UCSD-AML1 (cell line): Measurements from ENCODE around the gene COL27A1.
A peak's percentile ranks its signal among the peaks of the same experiment; 100 is the strongest.

Experiments used
- DNase-seq: peaks from one replicate; lab custom pipeline; 2025; ENCODE audit not compliant: unreplicated experiment; lab: John Stamatoyannopoulos, UW

COL27A1 gene

DNA sequence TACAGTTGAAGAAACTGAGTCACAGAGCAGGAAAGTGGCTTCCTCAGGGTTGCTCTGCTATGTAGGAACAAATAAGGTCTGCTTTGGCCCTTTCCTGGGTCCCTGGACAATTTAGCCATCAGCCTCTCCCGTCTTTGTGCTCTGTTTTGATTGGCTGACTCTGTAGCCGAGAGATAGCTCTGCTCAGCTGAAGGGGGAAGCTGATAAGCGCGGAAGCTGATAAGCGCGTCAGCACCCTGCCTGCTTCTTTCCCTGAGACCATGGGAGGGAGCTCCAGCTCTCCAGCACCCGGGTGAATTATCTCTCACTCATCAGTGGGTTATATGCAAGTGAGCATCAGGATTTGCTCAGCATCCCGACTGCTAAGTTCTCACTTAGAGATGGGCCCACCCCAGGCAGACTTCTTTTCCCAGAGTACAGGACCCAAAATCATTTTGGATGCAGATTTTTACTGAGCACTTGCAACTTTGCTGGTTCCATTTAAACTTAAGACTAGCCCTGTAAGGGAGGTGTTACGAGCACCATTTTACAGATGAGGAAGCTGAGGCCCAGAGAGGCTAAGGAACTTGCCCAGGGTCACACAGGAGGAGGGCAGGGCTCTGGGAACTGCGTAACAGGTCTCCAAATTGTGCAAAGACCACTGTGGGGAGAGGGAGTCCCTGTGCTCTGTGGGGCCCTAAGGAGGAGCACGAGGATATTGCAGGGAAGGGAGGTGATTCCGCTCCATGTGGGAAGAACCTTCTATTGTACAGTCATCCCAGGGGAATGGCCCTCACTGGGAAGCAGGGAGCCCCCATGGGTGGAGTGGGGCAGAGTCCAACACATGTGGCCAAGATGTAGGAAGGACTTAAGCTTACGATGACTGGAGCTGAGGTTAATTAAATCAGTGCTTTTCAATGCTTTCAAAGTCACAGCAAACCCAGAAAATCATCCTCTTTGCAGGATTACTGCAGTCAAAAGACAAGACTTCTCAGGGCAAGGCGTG, 83.8 kb downstream of the COL27A1 start:
- peak; percentile 33 for DNase-seq

DNA sequence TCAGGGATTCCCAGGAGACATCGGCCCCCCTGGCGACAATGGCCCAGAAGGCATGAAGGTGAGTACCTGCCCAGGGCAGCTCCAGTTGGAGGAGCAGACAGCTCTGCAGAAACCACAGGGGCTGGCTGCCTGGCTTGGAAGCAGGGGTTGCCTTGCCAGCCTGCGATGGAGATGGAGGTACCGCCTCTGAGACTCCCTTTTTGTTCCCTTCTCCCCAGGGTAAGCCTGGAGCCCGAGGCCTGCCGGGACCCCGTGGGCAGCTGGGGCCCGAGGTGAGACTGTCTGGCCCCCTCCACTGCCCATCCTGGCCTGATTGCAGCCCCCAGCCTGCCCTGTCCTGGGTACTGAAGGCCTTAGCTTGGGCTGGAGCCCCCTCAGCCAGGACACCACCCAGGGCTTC, 84.9 kb downstream of the COL27A1 start:
- no peak for DNase-seq

DNA sequence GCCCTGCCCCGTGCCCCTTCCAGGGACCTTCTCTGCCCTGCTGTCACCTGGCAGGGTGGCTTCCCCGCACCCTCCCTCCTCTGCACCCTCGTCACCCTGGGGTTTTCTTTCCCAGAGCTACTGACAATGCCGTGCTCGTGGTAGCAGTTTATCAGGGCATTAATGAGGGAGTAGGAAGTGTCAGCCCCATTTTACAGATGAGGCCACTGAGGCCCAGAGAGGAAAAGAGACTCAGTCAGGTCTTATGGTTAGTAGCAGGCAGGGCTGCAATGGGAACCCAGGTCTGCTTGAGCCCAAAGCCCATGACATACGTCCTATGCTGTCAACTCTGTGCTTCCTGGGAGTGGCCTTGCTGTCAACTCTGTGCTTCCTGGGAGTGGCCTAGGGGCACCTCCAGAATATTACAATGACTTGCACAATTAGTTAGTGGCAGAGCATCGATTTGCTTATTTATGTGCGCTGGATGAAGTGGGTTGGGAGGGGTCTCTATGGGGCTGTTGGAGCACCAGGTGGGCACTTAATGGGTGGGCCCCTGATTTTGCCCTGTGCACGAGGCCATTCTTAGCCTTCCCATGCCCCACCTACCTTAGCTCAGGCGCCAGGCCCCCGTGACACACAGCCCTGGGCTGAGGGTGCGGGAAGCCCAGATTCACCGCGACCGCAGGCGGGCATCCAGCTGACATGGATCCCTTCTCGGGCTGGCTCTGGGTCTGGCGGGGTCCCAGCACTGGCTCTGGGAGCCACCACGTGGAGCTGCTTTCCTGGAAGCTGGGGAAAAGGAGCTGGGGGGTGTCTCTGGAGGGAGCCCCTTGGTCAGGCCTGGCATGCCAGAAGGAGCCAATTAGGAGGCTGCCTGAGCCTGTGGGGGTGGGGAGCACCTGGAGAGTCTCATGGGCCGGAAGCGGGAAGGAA, 85.6 kb downstream of the COL27A1 start:
- DNase-seq: no peak

DNA sequence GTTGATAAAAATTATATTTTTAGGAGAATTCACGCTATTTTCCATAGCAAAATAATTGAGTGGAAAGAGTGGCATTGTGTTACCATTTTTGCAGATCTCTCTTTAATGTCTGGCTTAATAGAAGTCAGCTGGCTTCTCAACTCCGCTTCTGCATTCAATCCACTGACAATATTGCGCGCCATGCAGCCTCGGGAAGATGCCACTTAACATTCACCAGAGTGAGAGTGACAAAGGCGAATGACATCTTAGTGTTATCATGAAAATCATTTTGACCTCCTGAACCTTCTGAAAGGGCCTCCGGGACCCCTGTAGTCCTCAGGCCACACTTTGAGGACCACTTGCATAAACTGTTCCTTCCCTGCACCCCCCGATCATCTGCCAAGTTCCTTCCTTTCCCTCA, 87.5 kb downstream of the COL27A1 start:
- no peak for DNase-seq

DNA sequence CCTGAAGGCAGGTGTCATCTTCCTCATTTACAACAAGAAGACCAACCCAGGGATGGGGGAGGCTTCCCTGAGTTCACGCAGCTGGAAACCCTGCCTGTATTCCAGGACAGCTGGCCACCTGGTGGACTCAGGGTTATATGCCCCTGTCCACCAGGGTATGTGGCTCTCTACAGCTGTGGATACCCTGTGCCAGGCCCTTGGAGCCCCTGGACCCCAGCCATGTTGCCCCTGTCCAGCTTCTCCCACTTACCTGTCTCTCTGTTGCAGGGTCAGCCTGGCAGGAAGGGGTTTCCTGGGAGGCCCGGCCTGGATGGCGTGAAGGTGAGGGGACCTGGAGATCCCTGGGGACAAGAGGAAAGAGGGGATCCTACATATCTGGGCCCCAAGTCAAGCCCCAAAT, 87.9 kb downstream of the COL27A1 start:
- DNase-seq: no peak

DNA sequence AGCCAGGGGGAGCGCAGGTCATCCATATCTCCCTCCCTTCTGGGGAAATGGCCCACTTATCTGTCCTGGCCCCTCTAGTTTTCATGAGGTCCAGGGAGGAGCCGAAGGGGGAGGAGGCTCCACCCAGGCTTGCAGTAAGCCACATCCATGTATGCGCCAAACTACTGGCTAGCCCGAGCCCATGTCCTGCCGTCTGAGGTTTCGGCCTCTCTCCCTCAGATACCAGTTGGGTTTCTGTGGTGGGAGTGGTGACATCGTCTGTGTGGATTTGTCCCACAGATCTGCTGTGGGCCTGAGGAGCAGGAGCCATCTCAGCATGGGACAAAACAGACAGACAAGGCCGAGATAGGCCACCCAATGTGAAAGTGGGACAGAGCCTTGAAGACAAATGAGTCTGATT, 89.2 kb downstream of the COL27A1 start:
- DNase-seq: no peak

DNA sequence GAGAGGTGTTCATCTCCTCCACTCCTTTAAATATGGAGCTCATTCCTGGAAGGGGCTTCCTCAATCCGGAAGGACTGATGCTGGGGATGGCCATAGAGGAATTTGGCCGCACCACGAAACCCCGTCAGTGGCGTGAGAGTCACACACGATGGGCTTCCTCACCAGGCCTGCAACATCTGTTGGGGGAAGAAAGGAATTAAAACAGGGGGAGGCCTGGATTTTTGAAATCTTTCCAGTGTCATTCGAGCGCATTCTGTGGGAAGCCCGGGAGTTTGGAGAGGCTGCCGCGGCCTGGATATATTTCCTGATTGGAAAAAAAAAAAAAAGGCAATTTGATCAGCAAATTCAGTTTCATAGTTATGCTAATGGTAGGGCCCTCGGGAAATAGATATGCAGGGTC, 91.2 kb downstream of the COL27A1 start:
- DNase-seq: no peak

DNA sequence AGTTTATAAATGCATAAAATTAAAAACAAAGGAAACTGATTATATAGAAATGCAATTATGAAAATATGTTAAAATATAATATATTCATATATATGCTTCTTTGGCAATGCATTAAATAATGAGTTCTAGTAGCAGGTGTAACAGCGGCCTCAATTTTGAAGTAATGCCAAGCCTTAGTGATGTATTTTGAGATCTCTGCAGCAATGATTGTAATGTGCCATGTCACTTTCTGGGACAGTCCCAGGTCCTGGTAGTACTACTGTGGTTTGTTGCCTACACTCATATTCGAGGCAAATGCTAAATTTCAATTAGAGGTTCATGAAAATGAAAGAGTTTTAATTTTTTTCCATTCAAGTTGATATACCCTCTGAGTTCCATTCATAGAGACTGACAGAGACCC, 91.7 kb downstream of the COL27A1 start:
- DNase-seq: no peak

DNA sequence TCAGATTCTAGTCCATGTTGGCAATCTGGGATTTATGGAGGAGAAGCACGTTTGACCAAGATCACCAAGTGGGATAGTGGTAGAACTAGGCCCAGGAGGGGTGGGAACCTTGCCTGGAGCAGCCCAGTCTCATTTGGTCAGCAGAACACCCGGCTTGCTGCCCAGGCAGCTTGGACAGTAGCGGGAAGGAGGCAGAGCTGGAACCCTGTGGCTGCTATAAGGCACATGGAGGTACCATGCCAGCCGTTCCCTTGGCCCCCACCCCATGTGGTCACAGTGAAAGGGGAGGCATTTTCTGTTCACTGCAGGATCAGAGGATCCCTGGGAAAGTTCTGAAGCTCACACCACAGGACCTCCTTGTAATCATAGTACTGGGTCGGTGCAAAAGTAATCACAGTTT, 92.2 kb downstream of the COL27A1 start:
- no peak for DNase-seq

DNA sequence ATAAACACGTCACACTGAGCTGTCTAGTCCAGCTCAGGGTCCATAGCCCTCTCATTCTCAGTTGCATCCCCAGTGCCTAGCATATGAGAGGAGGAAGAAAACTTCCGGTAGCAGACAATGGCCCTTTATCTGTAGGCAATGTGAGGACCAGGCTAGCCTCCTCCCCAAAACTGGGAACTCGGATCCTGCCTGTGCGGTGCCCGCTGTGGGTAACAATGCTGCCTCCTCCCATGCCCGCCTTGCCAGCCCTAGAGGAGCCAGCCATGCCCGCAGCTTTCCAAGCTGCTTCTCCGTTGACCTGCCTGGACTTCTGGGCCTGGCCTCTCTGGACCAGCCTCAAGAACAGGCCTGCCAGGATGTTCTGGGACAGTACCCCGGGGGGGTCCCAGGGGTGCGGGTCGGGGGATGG, 93.0 kb downstream of the COL27A1 start:
- no peak for DNase-seq

DNA sequence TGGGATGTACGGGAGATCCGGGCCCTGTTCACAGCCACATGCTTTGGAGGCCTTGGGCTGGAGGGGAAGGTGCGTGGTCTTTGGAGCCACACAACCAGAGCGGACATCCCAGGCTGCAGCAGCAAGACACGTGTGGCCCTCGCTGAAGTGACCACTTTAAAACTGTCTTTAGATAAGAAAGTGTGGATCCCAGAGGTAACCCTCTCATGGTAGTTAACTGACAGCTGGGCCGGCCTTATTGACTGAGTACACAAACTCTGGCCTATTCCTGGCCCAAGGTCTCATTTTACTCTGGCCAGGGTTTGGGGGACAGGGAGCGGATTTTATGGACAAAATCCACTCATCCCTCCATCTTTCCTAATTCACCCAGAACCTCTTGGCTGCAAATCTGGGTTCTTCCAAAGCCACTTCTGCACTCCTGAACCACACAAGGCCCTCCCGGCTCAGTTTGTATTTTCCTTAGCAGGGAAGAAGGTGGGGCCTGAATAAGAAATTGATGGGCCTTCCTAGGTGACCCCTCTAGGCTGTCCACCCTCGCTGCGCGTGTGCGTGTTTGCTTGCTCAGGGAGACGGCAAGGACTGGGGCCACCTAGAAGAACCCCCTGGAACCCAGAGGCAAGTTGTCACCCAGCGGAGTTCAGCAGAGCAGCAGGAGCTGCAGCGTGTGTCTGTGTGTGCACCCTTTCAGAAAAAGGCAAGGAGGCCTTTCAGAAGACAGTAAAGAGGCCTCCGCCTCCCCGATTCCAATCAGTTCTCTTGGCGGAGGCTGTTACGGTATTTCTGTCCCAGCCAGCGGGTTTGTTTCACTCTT, 94.3 kb downstream of the COL27A1 start:
- no peak for DNase-seq

DNA sequence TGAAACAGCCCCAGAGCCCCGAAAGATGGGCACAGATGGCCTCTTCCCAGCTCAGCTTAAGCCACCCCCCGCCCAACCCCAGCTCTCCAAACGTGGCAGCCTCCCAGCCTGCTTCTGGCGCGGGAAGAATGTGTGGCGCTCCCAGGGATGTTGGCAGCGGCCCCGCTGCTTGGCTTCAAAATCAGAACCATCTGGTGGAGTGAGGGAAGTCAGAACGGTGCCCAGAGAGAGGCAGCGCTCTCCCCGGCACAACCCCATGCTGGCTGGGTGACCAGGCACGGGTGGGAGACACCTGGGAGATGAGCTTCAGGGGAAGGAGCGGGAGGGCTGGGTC, 94.9 kb downstream of the COL27A1 start:
- DNase-seq: no peak

DNA sequence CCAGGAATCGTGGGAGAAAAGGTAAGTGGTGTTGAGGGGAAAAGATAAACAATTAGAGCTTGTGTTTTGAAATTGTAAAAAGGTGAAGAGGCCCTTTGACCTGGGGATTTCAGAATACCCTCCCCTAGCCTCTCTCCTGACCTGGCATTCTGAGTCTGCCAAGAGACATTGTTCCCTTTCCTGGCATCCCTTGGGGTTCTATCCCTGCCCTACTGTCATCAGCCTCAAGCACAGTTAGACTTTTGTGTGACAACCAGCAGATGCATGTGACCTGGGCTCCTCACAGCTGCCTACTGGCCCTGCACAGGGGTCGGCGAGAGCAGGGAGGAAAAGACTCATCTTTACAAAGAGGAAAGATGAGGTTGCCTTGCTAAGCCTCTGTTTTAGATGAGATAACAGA, 95.3 kb downstream of the COL27A1 start:
- DNase-seq: no peak

DNA sequence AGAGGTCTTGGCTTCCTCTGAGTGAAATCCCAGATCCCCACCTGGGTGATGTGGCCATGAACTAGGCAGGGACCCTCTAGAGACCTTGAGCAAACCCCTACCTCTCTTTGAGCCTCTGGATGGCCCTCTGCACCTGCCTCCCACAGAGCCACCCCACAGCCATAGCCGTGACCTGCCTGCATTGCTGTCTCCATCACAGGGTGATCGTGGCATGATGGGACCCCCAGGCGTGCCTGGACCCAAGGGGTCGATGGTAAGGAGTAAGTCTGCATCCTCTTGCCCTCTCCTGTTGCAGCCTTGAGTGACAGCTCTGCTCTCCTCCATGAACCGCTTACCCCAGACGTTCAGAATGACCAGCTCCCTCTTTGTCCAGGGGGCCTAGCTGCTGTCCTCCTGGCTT, 97.1 kb downstream of the COL27A1 start:
- no peak for DNase-seq

DNA sequence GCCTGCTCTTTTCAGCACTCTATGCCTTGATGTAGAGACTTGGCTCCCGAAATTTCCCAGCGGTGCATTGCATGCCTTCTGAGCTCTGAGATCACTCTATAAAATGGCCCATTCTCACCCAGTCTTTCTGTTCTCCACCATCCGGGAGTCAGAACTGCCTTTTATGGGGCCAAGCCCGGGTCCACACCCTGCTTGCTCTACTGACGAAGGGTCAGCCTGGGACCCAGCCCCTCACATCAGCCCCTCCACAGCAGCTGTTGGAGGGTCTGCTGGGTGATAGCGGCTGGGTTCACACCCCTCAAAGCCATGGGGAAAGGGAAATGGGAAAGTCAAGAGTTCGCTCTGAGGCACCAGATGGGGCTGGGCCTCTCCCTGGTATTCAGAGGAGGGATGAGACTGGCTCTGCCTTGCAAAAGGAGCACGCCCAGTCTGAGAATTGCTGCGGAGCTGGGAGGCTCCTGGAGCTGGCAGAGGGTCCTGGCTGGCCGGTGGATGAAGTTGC, 101.5 kb downstream of the COL27A1 start:
- DNase-seq: no peak

DNA sequence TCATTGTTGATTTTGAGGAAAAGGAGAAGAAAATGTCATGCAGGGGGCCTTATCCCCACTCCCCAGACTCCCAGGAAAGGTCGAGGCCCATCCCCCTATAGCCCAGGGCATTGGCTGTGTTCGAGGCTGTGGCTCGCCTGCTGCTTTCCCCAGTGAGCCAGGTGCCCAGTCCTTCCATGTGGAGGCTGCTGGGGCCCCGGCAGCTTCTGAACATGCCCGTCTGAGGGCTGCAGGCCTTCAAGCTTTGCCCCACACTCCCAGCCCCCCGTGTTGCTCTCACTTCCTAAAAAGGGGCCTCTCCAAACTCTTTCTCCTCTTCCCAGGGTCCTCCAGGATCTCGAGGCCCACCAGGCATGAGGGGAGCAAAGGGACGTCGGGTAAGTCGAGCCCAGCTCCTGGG, 102.9 kb downstream of the COL27A1 start:
- no peak for DNase-seq

DNA sequence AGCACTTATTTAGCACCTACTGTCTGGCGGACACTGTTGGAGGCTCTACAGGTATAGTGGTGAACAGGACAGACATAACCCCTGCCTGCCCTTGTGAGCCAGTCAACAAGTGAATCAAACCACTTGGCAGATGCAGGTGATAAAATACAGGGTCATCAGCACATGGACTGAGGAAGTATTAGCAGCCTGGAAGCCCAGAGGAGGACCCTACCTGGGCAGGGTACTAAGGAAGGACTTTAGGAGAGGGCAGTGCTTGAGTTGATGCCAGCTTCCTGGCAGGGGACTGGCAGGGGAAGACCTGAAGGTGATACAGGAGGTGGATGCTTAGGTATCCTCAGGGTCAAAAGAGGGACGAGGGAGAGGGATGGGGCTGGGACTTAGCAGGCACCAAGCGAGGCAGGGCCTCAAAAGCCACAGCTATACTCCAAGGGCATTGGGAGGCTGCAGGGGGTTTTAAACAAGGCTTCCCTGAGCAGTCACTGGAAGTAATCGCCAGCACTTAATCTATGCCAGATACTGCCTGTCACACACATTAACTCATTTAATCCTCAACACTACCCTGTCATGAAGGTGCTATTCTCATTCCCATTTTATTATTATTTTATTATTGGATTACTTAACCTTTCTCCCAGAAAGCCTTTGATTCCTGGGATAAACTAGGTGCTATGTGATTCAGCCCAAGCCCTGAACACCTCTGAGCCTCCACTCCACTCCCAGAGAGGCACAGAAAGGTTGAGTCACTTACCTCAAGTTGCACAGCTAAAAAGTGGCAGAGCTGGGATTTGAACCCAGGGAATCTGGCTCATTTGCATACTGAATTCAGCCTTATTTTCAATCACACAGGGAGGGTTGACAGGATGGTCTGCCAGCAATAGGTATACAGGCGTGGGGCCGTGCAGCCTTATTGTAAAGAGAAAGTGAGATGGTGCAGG, 103.8 kb downstream of the COL27A1 start:
- DNase-seq: no peak

DNA sequence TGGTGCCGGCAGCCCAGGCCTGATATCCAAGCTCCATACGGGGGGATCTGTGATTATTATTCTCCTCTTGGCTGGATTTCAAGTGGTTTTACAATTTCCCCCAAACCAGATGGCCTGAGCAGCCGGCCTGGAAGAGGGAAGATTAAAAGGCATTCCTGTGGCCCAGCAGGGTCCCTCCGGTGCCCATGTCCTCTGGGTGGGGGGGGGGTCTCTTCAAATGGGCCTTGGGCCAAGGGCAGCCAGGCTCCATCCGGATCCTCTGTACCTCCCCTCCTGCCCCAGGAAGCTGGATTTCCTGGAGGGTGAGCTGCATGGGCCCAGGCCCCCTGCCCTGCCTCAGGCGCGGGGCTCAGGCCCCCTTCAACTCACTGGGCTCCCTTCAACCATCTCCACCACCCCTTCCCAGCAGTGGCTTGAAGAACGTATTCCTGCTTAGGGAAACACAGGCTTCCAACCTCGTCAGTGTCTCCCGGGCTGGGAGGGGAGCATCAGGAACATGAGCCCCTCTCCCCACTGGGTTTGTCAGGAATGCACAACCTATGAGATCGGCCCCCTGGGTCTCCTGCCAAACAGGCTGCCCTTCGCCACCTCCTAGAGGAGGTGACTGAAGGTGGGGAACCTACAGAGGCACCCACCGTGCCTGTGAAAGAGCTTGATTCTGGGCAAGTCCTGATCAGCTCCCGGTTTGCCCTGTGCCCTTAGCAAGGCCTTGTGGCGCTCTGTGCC, 104.6 kb downstream of the COL27A1 start:
- DNase-seq: no peak

DNA sequence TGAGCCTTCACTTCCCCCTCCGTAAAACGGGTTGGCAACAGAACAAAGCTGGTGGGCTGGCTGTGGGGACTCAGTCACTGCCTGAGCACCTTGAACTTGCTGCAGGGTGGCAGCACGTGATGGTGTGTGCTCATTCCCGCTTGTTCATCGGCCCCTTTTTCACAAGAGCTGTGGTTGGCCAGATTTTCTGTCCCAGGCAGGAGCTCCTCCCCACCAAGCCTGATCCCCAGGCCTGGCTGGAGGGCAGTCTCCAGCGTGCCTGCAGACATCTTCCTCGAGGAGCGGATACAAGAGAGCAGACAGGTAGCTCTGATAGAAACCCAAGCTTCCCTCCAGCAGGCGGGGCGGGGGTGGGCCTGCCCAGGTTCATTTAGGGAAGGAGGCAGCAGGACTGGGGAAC, 105.7 kb downstream of the COL27A1 start:
- DNase-seq: no peak
